ENCODE results near the gene TUBB3. TPM values are rescaled to one million over a fixed set of nuclear protein-coding genes. Genes with fewer than 3 reads are reported as not detected.
A peak's percentile ranks its signal among the peaks of the same experiment; 100 is the strongest.

The TUBB3 gene
- total and polyA plus RNA-seq, 9 of the 15 experiments (the other 6 are each of a cell fraction or from before 2014, with no cell fraction given) = 0.18 to 12.5 (median 5.0) TPM

- ChIA-PET CTCF (ENCODE audit: low intra/inter-chr PET ratio) (no interaction called here), POLR2A (interaction anchor here (0.6 to 4.2 kb wide), 7 partner anchors 8 to 105 kb away, joined by 3 to 19 read pairs (median 3); partner anchors contain the start of genes MC1R and TUBB3)
- Histone ChIP-seq H3K27me3 (ENCODE audit: control insufficient read depth in 2 of 2, insufficient read depth in 2 of 2, low read length in 2 of 2) (no peaks in the 10 kb centered on the region), H2AFZ (ENCODE audit: low read depth, low read length) (no peak overlapping the region), H3K4me3 (no peak overlapping the region), H3K4me2 (ENCODE audit: insufficient read depth, low read length) (no peak overlapping the region), H3K9ac (ENCODE audit: insufficient read depth in 1 of 2, low read depth in 2 of 2, low read length in 2 of 2) (peak overlapping the region in 1 of 2 experiments; percentile 22; a peak in 2 of 4 replicates), H3K27ac (ENCODE audit: extremely low read depth, low read depth, low read length) (no peak overlapping the region), H3K9me1 (ENCODE audit: control insufficient read depth, insufficient read depth, low read length) (no peaks in the 10 kb centered on the region), H3K79me2 (ENCODE audit: control insufficient read depth, insufficient read depth, low read length) (no peaks in the 10 kb centered on the region), H3K36me3 (ENCODE audit: control insufficient read depth, insufficient read depth, low read length) (peaks cover 57% of the 10 kb centered on the region; the same call in 2 of the 3 replicates), H4K20me1 (replicated peaks; ENCODE audit: control insufficient read depth, insufficient read depth, low read length) (no peaks in the 10 kb centered on the region), H3K4me1 (replicated peaks in 1 of 2; ENCODE audit: control insufficient read depth in 2 of 2, insufficient read depth in 2 of 2, low read length in 2 of 2) (peaks cover 0 to 44% of the 10 kb centered on the region in 2 experiments; a peak in 2 of 5 replicates), H3K9me3 (replicated peaks; ENCODE audit: control insufficient read depth, insufficient read depth, low read depth, low read length) (no peaks in the 10 kb centered on the region; the same call in 1 of the 2 replicates)
- ATAC-seq (no peak), DNase-seq (ENCODE audit: extremely low read depth in 1 of 4, low spot score in 3 of 4) (no peak), FAIRE-seq (no peak)
- BruUV-seq (replicated peaks) = TSS peak; percentile 29
- intact Hi-C loops (cut with micrococcal nuclease) = loop anchor here (5.0 kb wide), 1 partner anchor 209 kb away; the partner anchor contains the start of gene SPATA2L
- WGBS (ENCODE audit: insufficient coverage, low coverage, missing lambda C conversion rate) = 94% methylated on average over 24 of the region's 27 CpGs
- in situ Hi-C loops (cut with MboI) = no loop called here
- TF ChIP-seq POLR2AphosphoS5 (IDR thresholded peaks at IDR 0.05; ENCODE audit: control insufficient read depth, insufficient read depth, low read depth, low read length) = 0 out of 2 replicates have a peak, but pooled peaks have one; percentile 1
- peak; percentile 37; the same call in 1 of the 2 replicates for TF ChIP-seq POLR2G (IDR thresholded peaks at IDR 0.05; ENCODE audit: low read depth, low read length)
- TF ChIP-seq ZNF263 (CRISPR knock-in tag; IDR thresholded peaks at IDR 0.05; ENCODE audit: borderline replicate concordance) = 0 out of 2 replicates have a peak, but pooled peaks have one; percentile 36
- no peak for TF ChIP-seq ZNF77 (CRISPR knock-in tag; IDR thresholded peaks at IDR 0.05)
Measured at GRCh38 chr16:89910717-89911354, 12.3 kb upstream of the TUBB3 start.

Measured in K562 (cell line).